ENCODE measurements around the gene TCTN1.
"Not testable (repeated sequence)": the region's sequence is repeated elsewhere in the genome, so short reads cannot be mapped to it uniquely, and the experiment has no call there.

TCTN1 gene

GRCh38 chr12:110585231-110585799 is 28.6 kb upstream of the TCTN1 start:
- in situ Hi-C loops (cut with MboI; ENCODE audit: low sequenced_read_pairs), result no loop called here

GRCh38 chr12:110587102-110587501 is 26.8 kb upstream of the TCTN1 start:
- in situ Hi-C loops (cut with MboI; ENCODE audit: low sequenced_read_pairs), result not testable (repeated sequence)

- in situ Hi-C loops (cut with MboI; ENCODE audit: low sequenced_read_pairs), result no loop called here
These were observed 23.9 kb upstream of the TCTN1 start for GRCh38 chr12:110590059-110590458.

- in situ Hi-C loops (cut with MboI; ENCODE audit: low sequenced_read_pairs), result no loop called here
These were observed 23.1 kb upstream of the TCTN1 start for GRCh38 chr12:110590806-110591326.

- in situ Hi-C loops (cut with MboI; ENCODE audit: low sequenced_read_pairs), result no loop called here
These were observed 22.4 kb upstream of the TCTN1 start for GRCh38 chr12:110591451-110592051.

- in situ Hi-C loops (cut with MboI; ENCODE audit: low sequenced_read_pairs), result no loop called here
These were observed 21.9 kb upstream of the TCTN1 start for GRCh38 chr12:110592078-110592477.

GRCh38 chr12:110592919-110593318 is 21.0 kb upstream of the TCTN1 start:
- in situ Hi-C loops (cut with MboI; ENCODE audit: low sequenced_read_pairs), result not testable (repeated sequence)

- in situ Hi-C loops (cut with MboI; ENCODE audit: low sequenced_read_pairs), result no loop called here
These were observed 16.0 kb upstream of the TCTN1 start for GRCh38 chr12:110597885-110598284.

GRCh38 chr12:110599334-110599733 is 14.6 kb upstream of the TCTN1 start:
- in situ Hi-C loops (cut with MboI; ENCODE audit: low sequenced_read_pairs), result no loop called here

- in situ Hi-C loops (cut with MboI; ENCODE audit: low sequenced_read_pairs), result no loop called here
These were observed 13.7 kb upstream of the TCTN1 start for GRCh38 chr12:110600254-110600653.

GRCh38 chr12:110602085-110602814 is 11.7 kb upstream of the TCTN1 start:
- in situ Hi-C loops (cut with MboI; ENCODE audit: low sequenced_read_pairs), result not testable (repeated sequence)

- in situ Hi-C loops (cut with MboI; ENCODE audit: low sequenced_read_pairs), result no loop called here
These were observed 7.7 kb upstream of the TCTN1 start for GRCh38 chr12:110606253-110606611.

- in situ Hi-C loops (cut with MboI; ENCODE audit: low sequenced_read_pairs), result no loop called here
These were observed 708 bp upstream of the TCTN1 start for GRCh38 chr12:110613071-110613770.

- in situ Hi-C loops (cut with MboI; ENCODE audit: low sequenced_read_pairs), result no loop called here
These were observed 1.2 kb downstream of the TCTN1 start for GRCh38 chr12:110615171-110615570.

- in situ Hi-C loops (cut with MboI; ENCODE audit: low sequenced_read_pairs), result no loop called here
These were observed 2.7 kb downstream of the TCTN1 start for GRCh38 chr12:110616471-110617115.

- in situ Hi-C loops (cut with MboI; ENCODE audit: low sequenced_read_pairs), result no loop called here
These were observed 5.6 kb downstream of the TCTN1 start for GRCh38 chr12:110619534-110619953.

- in situ Hi-C loops (cut with MboI; ENCODE audit: low sequenced_read_pairs), result no loop called here
These were observed 8.7 kb downstream of the TCTN1 start for GRCh38 chr12:110622582-110622981.

GRCh38 chr12:110627500-110628195 is 13.7 kb downstream of the TCTN1 start:
- in situ Hi-C loops (cut with MboI; ENCODE audit: low sequenced_read_pairs), result no loop called here

GRCh38 chr12:110635055-110635454 is 21.1 kb downstream of the TCTN1 start:
- in situ Hi-C loops (cut with MboI; ENCODE audit: low sequenced_read_pairs), result no loop called here

- in situ Hi-C loops (cut with MboI; ENCODE audit: low sequenced_read_pairs), result no loop called here
These were observed 22.6 kb downstream of the TCTN1 start for GRCh38 chr12:110636516-110636915.

Measured in hTERT RPE-1 (cell line).